Endodermal cell (in vitro differentiated cells): ENCODE measurements around the gene S100A5. TPM values are rescaled to one million over a fixed set of nuclear protein-coding genes. Genes with fewer than 3 reads are reported as not detected.

Experiments used
- DNase-seq: peaks from one replicate; pipeline ENCODE4 v3.0.0-alpha.2; 2017
- H3K27ac ChIP-seq: 2 replicates; pipeline ENCODE4 v1.5.1; 2013; ENCODE audit warnings: mild to moderate bottlenecking, low read depth, low read length, moderate library complexity
- H3K27me3 ChIP-seq: 2 replicates; pipeline ENCODE4 v1.6.1; 2013; ENCODE audit warnings: mild to moderate bottlenecking, low read length, moderate library complexity; ENCODE audit not compliant: insufficient read depth, control insufficient read depth, poor library complexity, severe bottlenecking
- H3K36me3 ChIP-seq: 2 replicates; pipeline ENCODE4 v1.7.0; 2013; ENCODE audit warnings: mild to moderate bottlenecking, low read length, moderate library complexity; ENCODE audit not compliant: control insufficient read depth, insufficient read depth
- H3K4me1 ChIP-seq: one replicate; pipeline ENCODE4 v1.7.0; 2013; ENCODE audit warnings: low read length; ENCODE audit not compliant: control insufficient read depth, insufficient read depth
- H3K4me3 ChIP-seq: 2 replicates; pipeline ENCODE4 v1.5.1; 2013; ENCODE audit warnings: mild to moderate bottlenecking, low read length, moderate library complexity
- H3K9ac ChIP-seq: 2 replicates; pipeline ENCODE4 v1.6.1; 2013; ENCODE audit warnings: mild to moderate bottlenecking, low read length, moderate library complexity; ENCODE audit not compliant: poor library complexity, severe bottlenecking; ENCODE audit errors: extremely low read depth
- H3K9me3 ChIP-seq: 2 replicates; pipeline ENCODE4 v1.6.1; 2013; ENCODE audit warnings: mild to moderate bottlenecking, low read length, moderate library complexity; ENCODE audit not compliant: control insufficient read depth
- H3K27ac Mint-ChIP-seq: 2 replicates; pipeline ENCODE4 v1.8.0; 2020; ENCODE audit warnings: mixed read lengths
- H3K27me3 Mint-ChIP-seq: 2 replicates; pipeline ENCODE4 v1.8.0; 2021; ENCODE audit warnings: mild to moderate bottlenecking, mixed read lengths; ENCODE audit not compliant: insufficient read depth
- H3K36me3 Mint-ChIP-seq: 2 replicates; pipeline ENCODE4 v1.8.0; 2020; ENCODE audit warnings: low read depth, mixed read lengths
- H3K4me1 Mint-ChIP-seq: 2 replicates; pipeline ENCODE4 v1.8.0; 2020; ENCODE audit warnings: mixed read lengths
- H3K4me3 Mint-ChIP-seq: 2 replicates; pipeline ENCODE4 v1.8.0; 2020; ENCODE audit warnings: mild to moderate bottlenecking, moderate library complexity, mixed read lengths
- H3K9me3 Mint-ChIP-seq: 2 replicates; pipeline ENCODE4 v1.8.0; 2020; ENCODE audit warnings: mild to moderate bottlenecking, mixed read lengths
- WGBS, 2 experiments: methylation state at CpG; one replicate each; pipeline versions ENCODE4 v1.1.5 to v1.1.7; 2013; ENCODE audit warnings: missing lambda C conversion rate in 2 of 2, mixed read lengths in 1 of 2; ENCODE audit not compliant: insufficient coverage in 1 of 2, insufficient read length in 1 of 2; 5-methylcytosine and 5-hydroxymethylcytosine counted together
- total RNA-seq, 2 donors: library from RNA; stranded (reverse); fragmentation: NEBNext Ultra II Directional in 1 of 2; extraction: Animal tissue kit (Norgen Biotek cat#: 25700) in 1 of 2; gene quantifications; 2 replicates in 1 of 2; 3 replicates in 1 of 2; pipeline ENCODE4 v1.2.1, GENCODE V29; 2021
- TF ChIP-seq, protein P1 (sequence below): fragments of 200-600 bp; sonication (generic); conservative IDR thresholded peaks from 2 replicates; pipeline ENCODE4 v1.5.0; 2021; ENCODE audit warnings: antibody characterized with exemption, mild to moderate bottlenecking

S100A5 gene
- total RNA-seq, 2 donors from 2014 or later = not detected

GRCh38 chr1:153537376-153537730, 3.4 kb downstream of the S100A5 start:
- H3K27ac ChIP-seq = no peak overlapping the region
- no peaks in the 10 kb centered on the region for H3K9me3 ChIP-seq
- Mint-ChIP-seq H3K4me1 (peaks cover 24% of the 10 kb centered on the region), H3K9me3 (no peaks in the 10 kb centered on the region), H3K27ac (no peak overlapping the region), H3K4me3 (no peak overlapping the region), H3K36me3 (no peaks in the 10 kb centered on the region), H3K27me3 (peaks cover 26% of the 10 kb centered on the region)
- TF ChIP-seq, protein P1, sequence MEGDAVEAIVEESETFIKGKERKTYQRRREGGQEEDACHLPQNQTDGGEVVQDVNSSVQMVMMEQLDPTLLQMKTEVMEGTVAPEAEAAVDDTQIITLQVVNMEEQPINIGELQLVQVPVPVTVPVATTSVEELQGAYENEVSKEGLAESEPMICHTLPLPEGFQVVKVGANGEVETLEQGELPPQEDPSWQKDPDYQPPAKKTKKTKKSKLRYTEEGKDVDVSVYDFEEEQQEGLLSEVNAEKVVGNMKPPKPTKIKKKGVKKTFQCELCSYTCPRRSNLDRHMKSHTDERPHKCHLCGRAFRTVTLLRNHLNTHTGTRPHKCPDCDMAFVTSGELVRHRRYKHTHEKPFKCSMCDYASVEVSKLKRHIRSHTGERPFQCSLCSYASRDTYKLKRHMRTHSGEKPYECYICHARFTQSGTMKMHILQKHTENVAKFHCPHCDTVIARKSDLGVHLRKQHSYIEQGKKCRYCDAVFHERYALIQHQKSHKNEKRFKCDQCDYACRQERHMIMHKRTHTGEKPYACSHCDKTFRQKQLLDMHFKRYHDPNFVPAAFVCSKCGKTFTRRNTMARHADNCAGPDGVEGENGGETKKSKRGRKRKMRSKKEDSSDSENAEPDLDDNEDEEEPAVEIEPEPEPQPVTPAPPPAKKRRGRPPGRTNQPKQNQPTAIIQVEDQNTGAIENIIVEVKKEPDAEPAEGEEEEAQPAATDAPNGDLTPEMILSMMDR = no peak
- H3K9ac ChIP-seq = no peak overlapping the region
- H3K36me3 ChIP-seq = no peaks in the 10 kb centered on the region
- H3K4me1 ChIP-seq = peaks cover 5% of the 10 kb centered on the region
- H3K27me3 ChIP-seq = peaks cover 9% of the 10 kb centered on the region
- no peak for DNase-seq
- no peak overlapping the region for H3K4me3 ChIP-seq
- WGBS, 2 experiments = 95 to 96% methylated on average over 3 to 6 of the region's 6 CpGs

- H3K27me3 Mint-ChIP-seq = peaks cover 26% of the 10 kb centered on the region
- Histone ChIP-seq H3K27me3 (peaks cover 9% of the 10 kb centered on the region), H3K27ac (no peak overlapping the region), H3K4me3 (no peak overlapping the region), H3K9ac (no peak overlapping the region), H3K36me3 (no peaks in the 10 kb centered on the region), H3K4me1 (peaks cover 6% of the 10 kb centered on the region), H3K9me3 (no peaks in the 10 kb centered on the region)
- no peaks in the 10 kb centered on the region for H3K36me3 Mint-ChIP-seq
- H3K4me3 Mint-ChIP-seq = peak overlapping the region; percentile 59
- H3K9me3 Mint-ChIP-seq = no peaks in the 10 kb centered on the region
- 90 to 94% methylated on average over 6 to 9 of the region's 9 CpGs for WGBS, 2 experiments
- TF ChIP-seq, protein P1 = no peak
- peak; percentile 47 for DNase-seq
- H3K4me1 Mint-ChIP-seq = peaks cover 27% of the 10 kb centered on the region
- no peak overlapping the region for H3K27ac Mint-ChIP-seq
Observed at GRCh38 chr1:153536671-153537375, 3.9 kb downstream of the S100A5 start.

GRCh38 chr1:153536012-153536670, 4.6 kb downstream of the S100A5 start:
- Histone ChIP-seq H3K4me3 (no peak overlapping the region), H3K9ac (no peak overlapping the region), H3K4me1 (peaks cover 6% of the 10 kb centered on the region), H3K36me3 (no peaks in the 10 kb centered on the region), H3K9me3 (no peaks in the 10 kb centered on the region), H3K27me3 (peaks cover 9% of the 10 kb centered on the region), H3K27ac (no peak overlapping the region)
- peak; percentile 68 for DNase-seq
- Mint-ChIP-seq H3K27ac (peak overlapping the region; percentile 31), H3K36me3 (no peaks in the 10 kb centered on the region), H3K4me3 (peak overlapping the region; percentile 59), H3K4me1 (peaks cover 27% of the 10 kb centered on the region), H3K9me3 (no peaks in the 10 kb centered on the region), H3K27me3 (peaks cover 26% of the 10 kb centered on the region)
- WGBS, 2 experiments = 63 to 69% methylated on average over 16 to 38 of the region's 38 CpGs
- TF ChIP-seq, protein P1 = no peak
